ENCODE data around the gene ZNF80.

DNA sequence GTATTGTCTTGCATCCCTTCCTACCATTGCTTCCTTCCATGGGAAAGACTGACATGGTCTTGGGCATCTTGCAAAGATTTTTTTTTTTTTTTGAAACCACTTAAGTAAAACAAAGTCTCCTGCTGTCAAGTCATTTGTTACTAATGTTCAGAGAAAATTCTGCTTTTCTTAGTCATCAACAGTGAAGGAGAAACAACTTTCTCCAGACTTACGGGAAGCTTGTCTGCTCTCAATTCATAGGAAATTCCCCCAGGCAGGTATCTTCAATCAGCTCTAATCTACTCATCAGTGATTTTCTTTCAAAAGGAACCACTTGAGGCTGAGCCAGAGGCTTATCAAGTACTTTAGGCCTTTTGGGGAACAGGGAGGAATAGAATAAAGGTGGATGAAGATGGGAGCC is 42.6 kb downstream of the ZNF80 start:
- TF ChIP-seq, protein P1, sequence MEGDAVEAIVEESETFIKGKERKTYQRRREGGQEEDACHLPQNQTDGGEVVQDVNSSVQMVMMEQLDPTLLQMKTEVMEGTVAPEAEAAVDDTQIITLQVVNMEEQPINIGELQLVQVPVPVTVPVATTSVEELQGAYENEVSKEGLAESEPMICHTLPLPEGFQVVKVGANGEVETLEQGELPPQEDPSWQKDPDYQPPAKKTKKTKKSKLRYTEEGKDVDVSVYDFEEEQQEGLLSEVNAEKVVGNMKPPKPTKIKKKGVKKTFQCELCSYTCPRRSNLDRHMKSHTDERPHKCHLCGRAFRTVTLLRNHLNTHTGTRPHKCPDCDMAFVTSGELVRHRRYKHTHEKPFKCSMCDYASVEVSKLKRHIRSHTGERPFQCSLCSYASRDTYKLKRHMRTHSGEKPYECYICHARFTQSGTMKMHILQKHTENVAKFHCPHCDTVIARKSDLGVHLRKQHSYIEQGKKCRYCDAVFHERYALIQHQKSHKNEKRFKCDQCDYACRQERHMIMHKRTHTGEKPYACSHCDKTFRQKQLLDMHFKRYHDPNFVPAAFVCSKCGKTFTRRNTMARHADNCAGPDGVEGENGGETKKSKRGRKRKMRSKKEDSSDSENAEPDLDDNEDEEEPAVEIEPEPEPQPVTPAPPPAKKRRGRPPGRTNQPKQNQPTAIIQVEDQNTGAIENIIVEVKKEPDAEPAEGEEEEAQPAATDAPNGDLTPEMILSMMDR (IDR thresholded peaks at IDR 0.05; ENCODE audit: low read depth, low read length) = no peak
- TF ChIP-seq MYC (IDR thresholded peaks at IDR 0.05; ENCODE audit: low read depth, low read length) = no peak
- no peak for TF ChIP-seq POLR2A (IDR thresholded peaks at IDR 0.05; ENCODE audit: extremely low read depth, insufficient read length)
- TF ChIP-seq, protein P2, sequence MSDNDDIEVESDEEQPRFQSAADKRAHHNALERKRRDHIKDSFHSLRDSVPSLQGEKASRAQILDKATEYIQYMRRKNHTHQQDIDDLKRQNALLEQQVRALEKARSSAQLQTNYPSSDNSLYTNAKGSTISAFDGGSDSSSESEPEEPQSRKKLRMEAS (IDR thresholded peaks at IDR 0.05; ENCODE audit: low read depth, low read length) = no peak

All from NB4 (cell line).